Activated CD8-positive, alpha-beta memory T cell treated with anti-CD3 and anti-CD28 coated beads, Interleukin-2, amount 50 U/mL, for 4 hours (primary cell): ENCODE results near the gene PLEKHA6.

ENCODE experiments used
- DNase-seq: peaks from one replicate; pipeline ENCODE4 v3.0.0-alpha.2; 2020

The PLEKHA6 gene

DNA sequence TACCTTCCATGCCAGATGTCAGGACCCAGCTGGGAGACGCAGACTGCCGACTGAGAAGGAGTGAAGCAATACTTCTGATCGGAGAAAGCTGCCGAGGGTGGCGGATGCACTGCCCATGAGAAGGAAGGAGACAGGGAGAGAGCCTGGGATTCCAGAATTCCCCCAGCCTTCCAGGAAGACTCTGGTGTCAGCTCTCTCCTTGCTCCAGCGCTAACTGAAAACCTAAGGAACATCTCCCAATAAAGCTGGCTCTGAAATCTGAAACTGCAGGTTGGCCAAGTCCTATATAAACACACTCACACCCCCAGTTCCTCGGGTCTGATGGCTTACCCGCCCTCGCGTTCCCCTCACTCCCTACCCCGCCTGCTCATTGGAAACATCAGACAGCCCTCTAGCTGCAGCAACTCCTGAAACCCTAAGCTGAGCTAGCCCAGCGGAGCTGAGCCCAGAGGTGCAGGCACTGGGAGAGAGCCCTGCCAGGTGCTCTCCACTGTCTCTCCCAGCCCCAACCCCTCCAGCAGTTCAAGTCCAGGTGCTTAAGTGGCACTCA, 52.3 kb downstream of the PLEKHA6 start:
- DNase-seq: no peak

DNA sequence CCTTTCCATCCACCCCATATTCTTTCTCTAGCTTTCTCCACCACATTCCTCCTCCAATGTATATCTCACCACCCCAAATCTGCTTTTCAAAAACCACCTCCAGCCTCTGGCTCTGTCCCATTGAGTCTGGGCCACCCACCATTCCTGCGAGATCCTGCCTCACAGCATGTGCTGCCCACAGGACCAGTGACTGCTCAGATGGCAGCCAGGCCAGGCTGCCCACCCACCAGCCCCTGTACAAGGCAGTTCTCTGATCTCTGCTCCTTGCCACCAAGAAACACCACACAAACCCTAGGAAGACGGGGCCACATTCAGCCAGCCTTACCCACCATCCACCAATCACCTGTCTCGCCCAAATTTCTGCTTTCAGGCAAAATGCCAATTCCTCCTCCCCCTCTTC, 53.7 kb downstream of the PLEKHA6 start:
- DNase-seq: no peak

DNA sequence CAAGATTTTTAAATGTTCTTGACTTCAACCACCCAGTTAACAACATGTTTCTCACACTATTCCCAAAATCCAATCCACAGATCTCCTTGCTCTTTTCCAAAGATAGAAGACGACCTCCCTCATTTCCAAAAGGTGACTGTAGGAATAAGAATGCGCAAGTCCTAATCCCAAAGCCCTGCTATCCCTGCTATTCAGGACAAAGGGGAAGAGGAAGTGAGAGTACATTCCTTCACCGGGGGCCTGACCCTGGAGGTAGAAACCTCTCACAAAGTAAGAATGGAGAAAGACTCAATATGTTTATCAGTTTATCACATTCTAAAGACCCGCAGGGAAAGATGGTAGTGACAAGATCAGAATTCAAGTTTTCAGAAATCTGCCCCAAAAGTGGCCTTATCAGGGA, 55.7 kb downstream of the PLEKHA6 start:
- no peak for DNase-seq

DNA sequence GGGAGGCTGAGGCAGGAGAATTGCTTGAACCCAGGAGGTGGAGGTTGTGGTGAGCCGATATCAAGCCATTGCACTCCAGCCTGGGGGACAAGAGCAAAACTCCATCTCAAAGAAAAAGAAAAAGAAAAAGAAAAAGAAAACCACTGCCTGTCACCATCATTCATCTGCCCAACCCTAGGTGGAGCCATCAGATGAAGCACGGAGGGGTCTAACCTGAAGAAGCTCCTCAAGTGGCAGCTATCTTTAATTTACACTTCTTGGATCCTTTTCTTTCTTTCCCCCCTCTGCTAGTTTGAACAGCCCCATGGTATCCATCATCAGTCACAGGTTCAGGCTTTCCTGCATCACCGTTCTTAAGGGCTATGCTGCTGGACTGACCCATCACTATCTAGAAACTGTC, 57.0 kb downstream of the PLEKHA6 start:
- DNase-seq: no peak

DNA sequence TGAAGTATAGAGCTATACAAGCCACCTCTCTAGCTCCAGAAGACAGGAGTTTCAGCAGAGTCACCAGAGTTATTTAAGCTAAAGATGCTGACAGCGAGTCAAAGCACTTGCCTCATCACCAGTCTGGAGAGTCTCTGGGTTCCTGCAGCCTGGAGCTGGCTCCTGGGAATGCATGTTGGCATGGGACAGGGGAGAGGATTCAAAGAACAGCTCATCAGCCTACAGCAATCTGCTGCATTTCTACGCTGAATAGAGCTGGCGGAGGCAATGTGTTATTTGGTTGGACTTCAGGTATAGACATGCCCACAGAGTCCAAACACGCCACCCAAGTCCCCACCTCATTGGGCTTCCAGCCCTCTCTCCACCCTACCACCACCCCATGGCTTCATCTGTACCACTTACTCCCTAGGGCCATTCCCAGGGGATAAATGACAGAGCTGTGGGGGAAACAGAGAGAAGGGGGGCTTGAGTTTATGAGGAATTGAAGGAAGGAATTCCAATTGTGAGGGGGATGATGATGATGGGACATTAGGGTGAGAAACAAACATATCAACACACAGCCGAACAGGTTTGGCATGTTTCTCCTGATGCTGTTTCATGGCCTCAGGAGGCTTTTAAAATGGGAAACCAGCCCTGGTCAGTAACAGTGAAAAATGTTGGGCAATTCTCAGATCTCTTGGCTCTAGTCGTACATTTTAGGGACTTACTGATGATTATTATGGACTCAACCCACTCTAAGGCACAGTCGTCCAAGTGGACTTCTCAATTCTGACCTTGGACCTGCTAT, 58.4 kb downstream of the PLEKHA6 start:
- no peak for DNase-seq

DNA sequence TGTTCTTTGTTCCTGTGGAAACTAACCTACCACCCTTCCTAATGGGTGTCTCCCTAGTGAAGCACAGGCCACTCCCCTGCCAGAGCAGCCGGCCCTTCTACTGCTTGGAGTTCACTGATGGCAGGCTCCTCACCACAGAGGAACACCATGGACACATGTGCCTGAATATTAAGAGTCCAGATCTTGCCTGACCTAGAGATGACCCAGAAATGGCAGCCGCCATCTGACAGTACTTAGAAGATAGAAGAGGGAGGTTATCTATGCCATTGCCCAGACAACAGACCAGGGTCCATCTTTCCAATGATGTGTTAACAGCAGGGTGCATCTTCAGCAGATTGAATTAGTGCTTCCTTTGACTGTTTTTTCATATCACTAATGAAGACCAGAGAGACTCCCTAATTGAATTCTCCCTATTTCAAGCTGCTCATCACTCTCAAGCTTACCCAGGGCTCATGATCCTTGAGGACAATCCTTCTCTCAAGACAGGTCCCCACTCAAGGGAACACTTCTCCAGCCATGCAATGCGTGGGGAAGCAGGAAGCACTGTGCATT, 59.8 kb downstream of the PLEKHA6 start:
- DNase-seq: no peak

DNA sequence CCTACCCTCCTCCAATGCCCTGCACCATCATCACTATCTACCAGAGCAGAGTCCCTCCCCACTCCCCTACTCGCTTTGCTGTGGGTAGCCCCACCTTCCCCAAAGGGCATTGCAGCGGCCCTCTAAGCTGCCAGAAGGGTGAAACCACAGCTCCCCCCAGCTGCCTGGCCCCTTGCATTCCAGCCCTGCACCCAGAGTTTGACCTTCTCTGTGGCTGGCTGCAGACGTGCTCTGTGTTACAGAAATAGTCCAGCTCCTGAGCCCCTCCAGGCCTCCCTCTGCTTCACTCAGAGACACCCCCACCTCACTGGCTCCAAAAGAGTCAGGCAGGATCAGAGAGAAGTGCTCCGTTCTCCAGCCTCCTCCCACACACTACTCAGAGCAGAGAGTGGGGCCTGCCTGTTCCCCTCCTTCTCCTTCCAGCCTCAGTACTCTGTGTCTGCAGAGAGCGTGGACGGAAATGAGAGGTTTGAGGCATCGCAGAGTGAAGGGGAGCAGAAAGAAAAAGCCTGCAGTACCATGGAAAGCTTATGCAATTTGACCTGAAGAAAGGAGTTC, 63.2 kb downstream of the PLEKHA6 start:
- DNase-seq: no peak

DNA sequence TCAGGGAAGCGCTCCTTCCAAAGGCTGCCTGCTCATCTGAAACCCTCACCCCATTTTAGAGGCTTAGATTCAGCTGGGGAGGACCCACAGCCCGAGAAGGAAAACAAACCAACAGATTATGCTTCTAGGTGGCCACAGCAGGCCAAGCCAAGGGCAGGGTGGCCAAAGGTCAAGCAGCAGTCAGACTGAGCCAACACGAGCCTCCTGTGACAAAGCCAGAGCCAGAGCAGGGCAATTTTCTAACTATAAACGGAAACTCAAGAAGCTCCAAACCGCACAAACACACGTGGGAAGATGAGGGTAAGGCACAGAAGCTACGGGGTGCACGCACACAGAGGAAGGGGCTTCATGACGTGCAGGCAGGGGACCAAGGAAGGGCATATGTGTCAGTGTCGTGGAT, 64.1 kb downstream of the PLEKHA6 start:
- DNase-seq: no peak

DNA sequence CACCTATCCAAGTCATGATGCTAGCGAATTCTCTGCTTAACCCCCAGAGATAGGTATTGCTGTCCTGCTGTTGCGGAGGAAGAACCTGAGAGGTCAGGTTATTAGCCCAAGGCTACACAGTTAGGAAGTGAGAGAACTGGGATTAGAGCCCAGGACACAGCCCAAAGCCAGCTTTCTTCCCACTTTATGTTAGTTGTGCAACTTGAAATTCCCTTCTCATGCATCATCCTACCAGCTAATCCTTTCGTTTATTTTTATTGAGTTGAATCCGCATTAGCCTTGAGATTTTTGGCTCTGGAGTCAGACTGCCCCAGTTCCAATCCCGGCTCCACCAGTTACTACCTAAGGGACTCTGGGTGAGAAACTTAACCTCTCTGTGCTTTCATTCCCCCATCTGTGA, 65.4 kb downstream of the PLEKHA6 start:
- DNase-seq: no peak

DNA sequence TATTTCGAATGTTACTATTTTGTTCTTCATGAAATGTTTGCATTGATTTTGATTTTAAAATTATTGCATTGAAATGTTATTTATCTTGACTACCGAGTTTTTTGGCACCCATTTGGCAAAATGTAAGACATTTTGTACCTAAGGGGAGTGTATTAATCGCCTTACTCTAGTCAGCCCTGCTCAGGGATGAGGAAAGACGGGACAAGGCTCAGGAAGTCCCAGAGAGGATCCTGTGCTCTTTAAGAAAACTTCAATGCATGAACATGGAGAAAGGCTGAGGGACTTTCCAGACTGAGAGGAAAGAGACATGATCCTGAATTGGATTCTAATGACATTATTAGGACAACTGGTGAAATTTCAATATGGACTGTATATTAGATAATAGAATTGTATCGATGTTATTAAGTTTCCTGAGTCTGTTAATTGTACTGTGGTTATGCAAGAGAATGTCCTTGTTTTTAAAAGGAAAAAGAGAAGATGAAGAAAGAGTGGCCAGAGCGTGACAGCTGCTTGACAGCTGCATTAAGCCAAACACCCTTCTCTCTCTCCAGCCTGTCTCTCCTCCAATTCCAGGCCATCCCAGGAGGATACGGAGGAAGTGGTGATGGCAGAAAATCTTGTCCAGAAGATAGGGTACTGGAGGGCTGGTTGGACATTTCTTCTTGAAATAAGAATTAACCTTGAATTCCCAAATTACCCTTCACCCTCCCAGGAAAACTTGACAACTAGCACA, 66.0 kb downstream of the PLEKHA6 start:
- DNase-seq: no peak

DNA sequence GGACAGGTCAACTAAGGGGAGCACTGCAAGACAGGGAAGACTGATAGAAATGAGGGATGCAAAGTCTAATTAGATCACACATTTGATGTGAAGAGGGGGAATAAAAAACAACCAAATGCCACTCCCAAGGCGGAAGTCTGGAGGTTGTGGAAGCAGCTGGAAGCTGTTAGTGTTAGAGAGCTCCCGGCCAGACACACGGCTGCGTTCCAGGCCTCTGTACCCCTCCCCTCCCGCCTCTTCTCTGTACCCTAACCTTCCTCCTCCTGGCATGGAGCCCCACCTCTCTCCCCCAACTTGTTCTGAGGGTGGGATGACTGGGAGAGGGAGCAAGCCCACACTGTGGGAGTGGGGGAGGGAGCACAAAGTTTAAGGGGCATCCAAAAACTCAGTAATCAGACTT, 67.0 kb downstream of the PLEKHA6 start:
- no peak for DNase-seq

DNA sequence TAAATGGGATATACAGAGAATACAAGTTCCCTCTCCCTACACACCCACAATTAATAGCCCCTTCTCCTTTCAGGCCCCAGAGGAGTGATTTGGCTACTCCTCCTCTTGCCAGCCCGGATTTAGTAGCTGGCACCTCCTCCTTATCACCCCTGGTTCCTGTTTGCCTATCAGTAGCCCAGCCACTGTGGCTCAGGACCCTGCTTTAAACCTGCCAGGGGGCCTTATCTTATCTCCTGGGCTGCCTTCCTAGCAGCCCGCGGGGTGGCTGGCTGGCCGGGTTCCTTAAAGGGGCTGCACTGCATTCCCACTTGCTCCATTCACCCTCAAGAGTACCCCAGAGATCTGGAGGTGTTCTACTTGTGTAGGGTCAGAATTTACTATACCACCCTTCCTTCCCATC, 70.4 kb downstream of the PLEKHA6 start:
- DNase-seq: no peak

DNA sequence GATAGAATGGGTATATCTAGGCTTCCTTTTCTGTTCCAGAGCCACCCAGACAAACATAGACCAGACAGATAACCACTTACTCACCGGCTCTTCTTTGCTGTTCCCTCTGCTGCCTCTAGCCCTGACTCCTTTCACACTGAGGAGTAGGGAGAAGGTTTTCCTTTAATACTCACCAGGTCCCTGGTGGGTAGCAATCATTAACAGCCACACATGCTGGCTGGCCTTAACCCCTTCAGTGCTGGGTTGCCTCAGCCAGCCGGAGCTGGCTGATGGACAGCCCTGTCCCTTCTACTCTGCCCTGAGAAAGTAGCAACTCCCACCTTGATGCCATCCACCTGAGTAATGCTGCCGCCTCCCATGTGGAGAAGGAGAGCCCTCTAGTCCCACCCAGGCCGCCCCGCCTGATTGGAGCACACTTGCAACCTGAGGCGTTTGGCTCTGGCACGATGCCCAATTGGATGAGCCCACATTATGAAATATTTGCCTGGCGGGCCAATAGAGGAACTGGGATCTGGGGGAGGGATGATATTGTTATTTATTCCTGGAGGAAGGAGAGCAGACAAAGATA, 71.6 kb downstream of the PLEKHA6 start:
- DNase-seq: no peak

DNA sequence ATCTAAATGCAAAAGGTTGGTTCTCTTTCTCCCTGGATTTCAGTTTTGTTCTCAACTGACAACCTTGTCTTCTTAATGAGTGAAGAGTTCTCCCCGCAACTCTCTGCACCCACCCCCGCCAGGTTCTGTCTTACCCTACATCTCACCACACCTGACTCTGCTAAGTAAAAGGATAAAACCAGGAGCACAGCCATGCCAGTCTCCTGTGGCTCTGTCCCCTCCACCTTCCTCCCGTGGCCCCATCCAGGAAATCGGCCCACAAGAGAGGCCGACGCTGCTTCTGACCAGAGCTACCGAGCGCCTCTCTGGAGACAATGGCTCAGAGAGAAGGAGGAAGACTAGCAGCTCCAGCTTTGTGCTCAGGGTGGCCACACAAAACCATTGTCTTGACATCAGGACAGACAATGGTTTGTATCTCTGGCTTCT, 72.2 kb downstream of the PLEKHA6 start:
- no peak for DNase-seq

DNA sequence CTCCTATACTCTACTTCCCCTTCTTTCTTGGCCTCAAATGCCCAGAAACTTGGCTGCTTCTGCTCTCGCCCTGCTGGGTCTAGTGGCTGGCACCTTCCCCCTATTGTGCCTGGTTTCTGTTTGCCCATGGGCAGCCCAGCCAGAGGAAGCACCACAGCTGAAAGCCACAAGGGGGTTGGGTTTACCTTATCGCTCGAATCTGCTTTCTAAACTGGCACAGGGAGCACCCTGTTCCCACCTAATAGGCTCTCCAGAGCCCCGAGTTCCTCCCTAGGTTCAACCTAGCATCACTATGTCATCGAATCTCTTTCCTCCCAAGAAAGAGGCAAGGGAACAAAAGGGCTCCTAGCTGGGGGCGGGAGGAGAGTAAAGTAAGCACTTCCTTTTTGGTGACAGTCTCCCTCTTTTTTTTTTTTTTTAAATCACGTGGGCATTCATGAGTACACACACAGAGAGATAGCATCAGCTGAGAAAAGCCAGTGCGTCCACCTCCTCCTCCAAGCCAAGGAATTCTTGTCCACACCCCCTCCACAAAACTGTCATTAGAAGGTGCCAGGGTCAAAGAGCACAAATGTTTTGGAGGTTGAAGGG, 72.8 kb downstream of the PLEKHA6 start:
- no peak for DNase-seq

DNA sequence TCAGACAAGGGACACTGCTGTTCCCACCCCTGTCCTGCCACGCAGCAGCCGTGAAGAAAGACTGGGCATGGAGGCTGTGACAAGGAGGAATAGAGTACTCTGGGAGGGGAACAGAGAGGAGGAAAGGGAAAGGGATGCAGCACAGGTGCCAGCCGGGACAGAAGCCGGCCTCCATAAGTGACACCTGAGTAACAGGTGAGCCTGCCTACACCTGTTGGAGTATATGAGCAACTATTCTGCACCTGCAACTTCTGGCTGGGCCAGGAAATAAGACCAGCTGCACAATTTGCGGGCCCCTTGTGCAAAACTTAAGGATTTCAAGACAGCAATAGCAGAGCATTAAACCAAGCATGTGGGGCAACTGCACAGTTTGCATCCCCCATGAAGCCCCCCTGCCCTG, 73.4 kb downstream of the PLEKHA6 start:
- DNase-seq: no peak

DNA sequence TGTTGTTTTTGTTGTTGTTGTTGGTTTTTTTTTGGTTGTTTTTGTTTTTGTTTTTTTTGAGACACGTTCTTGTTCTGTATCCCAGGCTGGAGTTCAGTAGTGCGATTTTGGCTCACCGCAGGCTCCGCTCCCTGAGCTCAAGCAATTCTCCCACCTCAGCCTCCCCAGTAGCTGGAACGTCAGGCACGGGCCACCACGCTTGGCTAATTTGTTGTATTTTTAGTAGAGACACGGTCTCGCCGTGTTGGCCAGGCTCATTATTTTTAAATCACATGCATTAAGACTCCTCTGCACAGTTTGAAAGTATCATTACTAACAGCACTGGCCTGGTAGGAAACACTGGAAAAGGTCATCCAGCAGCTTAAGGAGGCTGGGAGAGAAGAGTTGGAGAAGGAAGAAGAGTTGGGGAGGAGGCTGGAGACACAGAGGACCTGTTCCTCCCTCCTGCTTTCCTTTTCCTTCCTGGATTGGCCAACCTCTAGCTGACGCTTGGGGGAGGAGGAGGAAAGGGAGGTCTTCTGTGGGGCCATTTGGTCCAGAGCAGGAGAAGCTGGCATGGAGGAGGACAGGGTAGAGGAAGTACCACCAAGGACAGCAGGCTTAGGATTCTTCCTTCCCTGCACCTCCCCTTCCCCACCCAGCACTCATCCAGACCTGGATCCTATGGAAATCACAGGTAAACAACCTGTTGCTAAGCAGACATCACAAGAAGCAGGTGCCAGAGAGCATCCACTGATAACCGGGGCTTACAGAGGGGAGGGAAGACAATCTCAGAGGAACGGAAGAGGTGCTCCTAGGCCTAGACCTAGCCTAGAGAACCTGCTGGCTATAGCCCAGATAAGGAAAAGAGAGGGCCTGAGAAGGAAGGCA, 74.1 kb downstream of the PLEKHA6 start:
- no peak for DNase-seq

DNA sequence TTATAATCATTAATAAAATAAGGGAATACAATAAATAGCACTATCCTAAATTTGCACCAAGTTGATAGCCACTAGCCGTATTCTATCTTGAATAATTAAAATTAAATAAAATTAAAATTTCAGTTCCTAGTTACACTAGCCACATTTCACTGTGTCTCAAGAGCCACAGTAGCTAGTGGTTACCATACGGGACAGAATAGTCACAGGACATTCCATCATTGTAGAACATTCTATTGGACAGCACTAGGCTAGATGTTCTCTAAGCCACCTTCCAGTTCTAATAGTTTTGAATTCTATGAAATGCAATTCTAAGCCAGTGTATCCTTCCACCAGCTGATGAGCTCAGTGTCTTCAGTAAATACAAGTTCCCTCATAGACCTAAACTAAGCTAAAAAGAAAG, 74.8 kb downstream of the PLEKHA6 start:
- DNase-seq: no peak

DNA sequence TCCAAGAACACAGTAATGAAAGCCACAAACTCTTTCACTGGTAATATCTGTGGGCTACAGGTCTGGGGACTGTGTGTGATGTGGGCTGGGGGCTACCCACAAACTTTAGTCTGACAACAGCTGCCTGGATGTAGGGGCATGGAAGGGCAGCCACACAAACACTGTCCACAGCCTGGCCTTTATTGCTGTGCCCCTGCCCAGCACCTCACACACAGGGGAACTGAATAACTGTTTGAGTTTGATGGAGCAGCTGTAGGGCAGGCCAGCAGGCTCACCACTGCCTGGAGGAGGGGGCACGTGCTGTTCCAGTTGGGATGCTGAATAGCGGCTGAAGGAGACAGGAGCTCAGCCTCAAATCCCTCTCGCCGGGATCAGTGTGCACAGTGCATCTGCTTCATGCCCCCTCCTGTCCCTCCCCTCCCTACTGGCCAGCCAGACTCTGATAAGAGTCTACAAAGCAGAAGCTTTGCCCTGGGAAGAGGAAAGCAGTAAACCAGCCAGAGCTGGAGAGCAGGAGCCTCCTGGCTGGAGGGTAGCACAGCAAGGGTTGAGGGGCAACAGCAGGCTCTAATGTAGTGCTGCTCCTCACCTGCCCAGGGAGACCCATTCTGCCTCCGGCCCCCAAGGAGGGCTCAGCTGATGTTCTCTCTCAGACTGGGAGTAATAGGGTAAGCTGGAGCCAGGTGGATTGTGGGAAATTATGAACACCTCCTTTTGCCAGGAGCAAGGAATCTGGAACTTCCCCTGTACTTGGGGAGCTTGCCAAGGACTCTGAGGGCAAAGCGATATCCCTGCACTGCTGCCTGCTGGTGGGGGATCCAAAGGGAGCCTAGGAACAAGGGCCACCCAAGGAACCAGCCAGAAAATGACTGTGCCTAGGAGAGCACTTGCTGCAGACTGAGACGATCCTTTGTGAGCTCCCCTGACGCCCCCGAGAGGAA, 75.7 kb downstream of the PLEKHA6 start:
- DNase-seq: no peak

DNA sequence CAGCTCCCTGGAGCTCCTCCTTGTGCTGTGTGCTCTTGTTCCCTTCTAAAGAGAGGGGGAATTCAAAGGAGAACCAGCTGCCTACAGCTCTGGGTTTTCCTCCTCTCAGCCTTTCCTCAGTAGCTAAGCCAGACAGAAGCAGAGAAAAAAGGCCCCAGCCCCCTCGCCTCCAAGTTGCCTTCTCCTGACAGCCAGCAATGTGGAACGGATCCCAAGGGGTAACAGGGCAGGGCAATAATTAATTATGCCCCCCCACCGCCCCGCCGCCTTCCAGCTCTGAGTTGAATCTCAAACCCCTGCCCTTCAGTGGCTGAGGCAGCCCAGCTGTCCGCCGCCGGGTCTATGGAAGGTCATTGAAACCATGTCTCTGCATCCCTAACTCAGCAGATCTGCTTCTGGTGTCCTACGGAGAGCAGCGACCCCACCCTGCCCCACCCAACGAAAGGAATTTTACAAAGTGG, 76.9 kb downstream of the PLEKHA6 start:
- DNase-seq: no peak
